HG02759 (cell line): ENCODE measurements around the gene NAV1.
"Not testable (repeated sequence)": the region's sequence is repeated elsewhere in the genome, so short reads cannot be mapped to it uniquely, and the experiment has no call there.

Experiments used
- ATAC-seq: cut with Tn5 transposase; IDR thresholded peaks from one replicate; pipeline ENCODE4 v1.9.1; 2021; ENCODE audit warnings: mild to moderate bottlenecking, moderate library complexity; ENCODE audit not compliant: unreplicated experiment

The NAV1 gene

GRCh38 chr1:201544710-201545109 is 5.8 kb downstream of the NAV1 start:
- ATAC-seq = no peak

GRCh38 chr1:201545851-201546492 is 7.0 kb downstream of the NAV1 start:
- ATAC-seq = peak; percentile 66

DNA sequence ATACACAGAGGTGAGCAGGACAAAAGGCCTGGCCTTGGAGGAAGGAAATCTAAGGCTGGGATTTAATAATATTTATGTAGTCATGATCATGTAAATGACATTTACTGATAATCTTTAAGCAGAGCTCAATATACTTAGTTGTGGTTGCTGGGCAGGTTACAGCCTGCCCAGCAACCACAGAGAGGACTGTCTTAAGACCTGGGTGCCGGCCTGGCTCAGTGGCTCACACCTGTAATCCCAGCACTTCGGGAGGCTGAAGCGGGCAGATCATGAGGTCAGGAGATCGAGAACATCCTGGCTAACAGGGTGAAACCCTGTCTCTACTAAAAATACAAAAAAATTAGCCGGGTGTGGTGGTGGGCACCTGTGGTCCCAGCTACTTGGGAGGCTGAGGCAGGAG is 10.6 kb downstream of the NAV1 start:
- not testable (repeated sequence) for ATAC-seq

- ATAC-seq = no peak
Measured at GRCh38 chr1:201551096-201551495, 12.2 kb downstream of the NAV1 start.

DNA sequence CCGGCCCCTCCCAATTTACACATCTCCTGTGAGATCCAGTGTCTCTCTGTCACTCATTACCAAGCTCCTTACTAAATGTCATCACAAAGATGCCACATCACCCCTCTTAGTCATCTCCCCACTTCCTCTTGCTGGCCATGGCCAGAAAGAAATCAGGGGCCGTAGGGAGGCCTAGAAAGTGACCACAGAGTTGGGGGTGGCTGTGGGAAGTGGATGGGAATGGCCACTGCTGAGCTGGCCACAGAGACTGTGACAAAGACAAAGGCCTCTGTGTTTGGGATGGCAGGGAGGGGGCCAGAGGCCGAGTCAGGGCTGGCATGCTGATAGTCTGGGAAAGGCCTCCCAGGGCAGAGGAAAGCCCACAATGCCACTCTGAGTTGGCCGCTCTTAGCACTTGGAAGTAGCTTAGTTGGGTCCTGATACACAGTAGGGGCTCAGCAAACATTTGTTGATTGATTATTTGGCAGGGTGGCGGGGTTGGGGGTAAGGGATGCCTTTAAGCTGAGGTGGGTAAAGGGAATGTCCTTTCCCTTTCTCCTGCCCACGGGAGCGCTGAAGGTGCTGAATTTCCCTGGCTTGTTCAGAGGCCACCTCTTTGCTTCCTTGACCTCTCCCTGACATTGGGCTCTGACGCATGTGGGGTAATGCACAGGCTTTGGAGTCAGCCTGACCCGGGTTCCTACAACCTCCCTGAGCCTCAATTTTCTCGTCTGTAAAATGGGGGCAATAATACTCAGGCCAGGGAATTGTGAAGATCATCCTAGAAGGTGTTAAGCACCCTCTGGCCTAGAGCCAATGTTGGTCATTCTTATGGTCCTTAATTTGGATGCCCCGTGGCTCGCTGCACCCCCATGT is 13.2 kb downstream of the NAV1 start:
- ATAC-seq = no peak

DNA sequence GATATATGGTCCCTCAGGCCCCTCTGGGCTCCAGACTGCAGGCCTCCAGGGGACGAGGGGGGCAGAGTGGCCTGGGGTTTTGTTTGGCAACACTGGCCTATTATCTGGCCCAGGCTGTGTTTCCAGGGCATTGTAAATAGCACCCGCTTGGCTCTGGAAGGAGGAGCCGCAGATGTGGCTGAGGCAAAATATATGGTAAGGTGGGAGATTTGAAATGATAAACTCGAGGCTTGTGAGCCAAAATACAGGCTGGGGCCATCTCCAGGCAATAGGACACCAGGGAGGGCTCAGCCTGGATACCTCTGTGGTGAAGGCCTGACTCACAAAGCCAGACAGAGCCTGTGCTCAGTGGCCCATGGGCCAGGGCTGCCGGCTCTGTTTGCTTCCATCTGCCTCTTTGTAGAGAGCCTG is 14.0 kb downstream of the NAV1 start:
- no peak for ATAC-seq

GRCh38 chr1:201553496-201554189 is 14.7 kb downstream of the NAV1 start:
- ATAC-seq = no peak

- ATAC-seq = no peak
Measured at GRCh38 chr1:201554190-201554600, 15.3 kb downstream of the NAV1 start.

- no peak for ATAC-seq
Measured at GRCh38 chr1:201554789-201555592, 16.1 kb downstream of the NAV1 start.

DNA sequence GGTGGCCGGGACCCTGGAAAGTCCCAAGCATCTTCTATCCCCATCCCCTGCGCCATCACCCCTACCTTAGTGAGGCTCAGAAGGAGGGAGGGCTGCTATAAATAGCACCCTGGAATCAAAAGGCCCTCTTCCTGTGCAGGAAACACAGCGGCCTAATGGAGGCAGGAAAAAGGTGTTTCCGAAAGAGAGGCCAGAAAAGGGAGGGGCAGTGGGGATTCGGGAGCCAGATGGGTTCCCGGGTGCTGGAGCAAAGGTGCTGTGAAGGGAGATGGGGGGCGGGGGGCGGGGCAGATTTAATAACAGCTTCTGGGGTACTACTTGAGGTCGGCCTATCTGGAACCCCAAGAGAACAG is 16.6 kb downstream of the NAV1 start:
- ATAC-seq = no peak

- no peak for ATAC-seq
Measured at GRCh38 chr1:201556841-201557571, 18.1 kb downstream of the NAV1 start.

DNA sequence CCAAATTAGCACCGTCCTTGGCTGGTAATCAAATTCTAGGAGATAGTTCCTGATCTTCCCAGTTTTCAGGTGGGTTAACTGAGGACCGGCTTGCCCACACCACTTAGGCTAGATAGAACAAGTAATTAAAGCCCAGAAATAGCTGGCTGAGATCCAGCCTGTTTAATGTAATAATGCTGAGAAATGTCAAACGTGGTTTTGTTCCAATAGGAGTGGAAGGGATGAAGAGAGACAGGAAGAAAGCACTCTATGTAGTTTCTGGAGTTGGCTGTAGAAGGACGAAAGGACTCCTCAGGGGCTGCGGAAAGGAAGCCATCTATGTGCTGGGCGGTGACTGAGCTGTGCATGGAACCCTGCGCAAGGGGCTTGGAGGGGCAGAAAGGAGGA is 18.6 kb downstream of the NAV1 start:
- ATAC-seq = no peak

- peak; percentile 77 for ATAC-seq
Measured at GRCh38 chr1:201559679-201560162, 20.8 kb downstream of the NAV1 start.

GRCh38 chr1:201560328-201561194 is 21.6 kb downstream of the NAV1 start:
- ATAC-seq = no peak

DNA sequence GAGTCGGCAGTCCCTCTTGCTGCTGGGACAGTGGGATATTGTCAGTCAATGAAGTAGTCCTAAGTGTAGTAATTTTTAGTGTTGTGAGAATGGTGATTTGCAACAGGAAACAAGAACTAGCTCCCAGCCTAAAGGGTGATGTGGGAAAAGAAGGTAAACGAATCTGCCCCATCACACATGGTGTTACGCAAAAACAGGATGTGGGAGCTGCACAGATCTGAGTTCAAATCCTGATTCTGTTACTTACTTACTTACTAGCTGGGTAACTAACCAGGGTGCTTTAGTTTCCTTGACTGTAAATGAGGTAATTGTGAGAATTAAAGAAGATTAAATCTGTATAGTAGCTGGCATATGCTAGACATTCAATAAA is 22.3 kb downstream of the NAV1 start:
- ATAC-seq = no peak

GRCh38 chr1:201561601-201562000 is 22.7 kb downstream of the NAV1 start:
- no peak for ATAC-seq

GRCh38 chr1:201562257-201562656 is 23.3 kb downstream of the NAV1 start:
- ATAC-seq = no peak

- no peak for ATAC-seq
Measured at GRCh38 chr1:201562659-201563405, 23.9 kb downstream of the NAV1 start.

DNA sequence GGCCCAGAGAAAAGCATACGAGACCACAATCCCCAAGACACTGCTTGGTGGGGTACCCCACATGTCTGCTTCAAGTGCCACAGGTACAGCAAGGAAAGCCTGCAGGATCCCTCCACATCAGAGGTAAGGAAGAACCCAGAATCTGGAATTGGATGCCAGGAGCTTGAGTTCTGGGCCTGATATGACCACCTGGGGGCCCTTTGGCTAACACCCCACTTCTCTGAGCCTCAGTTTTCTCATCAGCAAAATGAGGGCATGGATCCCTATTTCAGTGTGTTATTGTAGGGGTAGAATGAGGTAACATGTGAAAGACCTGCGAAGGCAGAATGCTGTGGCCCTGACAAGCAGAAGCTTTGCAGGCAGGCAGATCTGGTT is 24.5 kb downstream of the NAV1 start:
- ATAC-seq = no peak
